GM18499 (cell line): Measurements from ENCODE around the gene PHC3.
"Not testable (repeated sequence)": the region's sequence is repeated elsewhere in the genome, so short reads cannot be mapped to it uniquely, and the experiment has no call there.

Experiments
- ATAC-seq: cut with Tn5 transposase; IDR thresholded peaks from one replicate; pipeline ENCODE4 v1.9.1; 2021; ENCODE audit warnings: moderate number of reproducible peaks; ENCODE audit not compliant: insufficient read depth, unreplicated experiment

The PHC3 gene

DNA sequence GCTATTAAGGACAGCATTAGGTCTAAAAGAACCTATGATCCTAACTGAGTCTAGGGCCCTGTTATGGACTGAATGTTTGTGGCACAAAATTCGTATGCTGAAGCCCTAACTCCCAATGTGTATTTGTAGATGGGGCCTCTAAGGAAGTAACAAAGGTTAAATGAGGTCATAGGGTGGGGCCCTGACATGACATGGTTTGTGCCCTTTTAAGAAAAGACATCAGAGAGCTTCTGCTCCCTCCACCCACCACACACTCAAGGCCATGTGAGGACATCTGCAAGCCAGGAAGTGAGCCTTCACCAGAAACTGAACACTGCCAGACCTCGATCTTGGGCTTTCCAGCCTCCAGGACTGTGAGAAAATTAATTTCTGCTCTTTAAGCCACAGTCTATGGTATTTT is 49.2 kb downstream of the PHC3 start:
- no peak for ATAC-seq

DNA sequence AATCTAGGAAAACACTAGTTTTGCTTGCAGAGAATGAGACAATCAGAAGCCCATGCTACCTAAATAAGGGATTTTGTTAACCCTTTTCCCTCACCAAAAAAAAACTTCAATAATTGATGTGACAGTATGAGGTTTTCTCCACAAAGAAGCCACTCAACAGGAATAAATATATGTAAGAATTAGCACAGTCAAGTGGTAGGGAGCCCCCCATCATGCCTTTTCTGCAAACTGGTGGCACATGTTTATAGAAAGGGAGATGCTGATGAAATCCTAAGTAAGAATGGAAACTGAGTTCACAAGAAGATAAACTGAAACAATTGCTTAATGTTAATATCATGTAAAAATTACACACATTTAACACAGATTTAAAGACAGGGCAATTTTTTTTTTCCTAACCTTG is 51.0 kb downstream of the PHC3 start:
- ATAC-seq = no peak

DNA sequence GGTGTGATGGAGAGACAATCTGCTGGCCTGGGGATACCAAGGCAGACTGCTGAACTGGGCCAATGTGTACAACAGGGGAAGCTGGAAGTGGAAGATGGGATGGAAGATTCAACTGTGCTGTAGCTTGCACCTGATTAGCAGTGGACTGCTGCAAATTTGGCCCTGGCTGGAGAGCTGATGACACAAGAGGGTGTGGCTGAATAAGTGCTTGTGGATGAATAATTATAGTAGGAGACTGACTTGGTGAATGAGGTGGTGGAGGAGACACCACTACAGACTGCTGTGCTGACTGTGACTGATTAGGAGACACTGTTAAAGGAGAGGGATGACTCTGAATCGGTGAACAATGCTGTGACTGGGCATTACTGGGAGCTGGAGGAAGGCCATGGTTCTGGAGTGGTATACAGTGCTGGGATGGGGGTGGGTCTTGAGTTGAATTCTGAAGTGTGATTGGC is 52.5 kb downstream of the PHC3 start:
- peak; percentile 34 for ATAC-seq

DNA sequence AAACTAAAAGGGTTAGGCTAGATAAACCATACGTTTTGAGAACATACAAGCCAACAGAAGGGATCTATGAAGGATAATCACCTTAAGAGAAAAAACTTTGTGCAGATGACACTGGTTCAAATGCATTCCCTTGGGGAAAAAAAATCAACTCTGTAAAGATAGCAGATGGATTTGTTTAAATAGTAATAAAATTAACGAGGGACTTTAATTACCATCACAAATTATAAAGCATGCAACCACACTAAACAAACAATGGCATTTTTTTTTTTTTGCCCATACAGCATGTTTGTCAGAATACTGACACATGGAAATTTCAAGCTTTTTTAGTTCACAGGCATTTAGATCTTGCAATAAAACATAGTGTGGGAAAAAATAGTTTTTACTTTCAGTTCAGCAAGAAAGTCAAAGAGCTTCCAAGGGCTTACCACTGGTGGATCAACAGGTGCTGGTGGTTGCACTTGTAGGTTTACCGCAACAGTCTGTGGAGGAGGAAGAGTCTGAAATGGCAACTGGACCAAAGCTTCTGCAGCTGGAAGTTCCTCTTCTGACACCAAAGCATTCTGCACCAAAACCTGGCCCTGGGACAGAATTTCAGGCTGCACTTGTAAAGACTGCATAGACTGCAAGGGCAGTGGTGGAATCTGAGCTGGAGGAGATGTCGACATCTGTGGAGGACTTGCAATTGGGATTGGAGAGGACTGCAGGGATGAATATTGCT is 53.1 kb downstream of the PHC3 start:
- peak; percentile 74 for ATAC-seq

DNA sequence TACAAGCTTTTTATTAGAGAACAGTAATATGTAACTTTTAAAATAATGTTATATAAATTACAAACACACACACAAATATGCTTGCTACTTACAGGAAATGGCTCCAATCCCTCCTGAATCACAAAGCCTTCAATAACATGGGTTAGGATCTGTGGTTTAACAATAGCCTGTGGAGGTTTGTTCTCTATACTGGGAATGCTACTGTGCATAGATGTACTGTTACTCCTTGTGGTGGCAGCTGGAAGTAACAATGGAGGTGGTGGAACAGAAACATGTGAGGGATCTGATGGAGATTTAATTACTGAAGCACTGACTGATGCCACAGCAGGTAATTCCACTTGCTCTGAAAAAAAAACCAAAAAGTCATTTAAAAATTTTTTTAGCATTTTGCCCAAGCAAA is 64.4 kb downstream of the PHC3 start:
- ATAC-seq = no peak

DNA sequence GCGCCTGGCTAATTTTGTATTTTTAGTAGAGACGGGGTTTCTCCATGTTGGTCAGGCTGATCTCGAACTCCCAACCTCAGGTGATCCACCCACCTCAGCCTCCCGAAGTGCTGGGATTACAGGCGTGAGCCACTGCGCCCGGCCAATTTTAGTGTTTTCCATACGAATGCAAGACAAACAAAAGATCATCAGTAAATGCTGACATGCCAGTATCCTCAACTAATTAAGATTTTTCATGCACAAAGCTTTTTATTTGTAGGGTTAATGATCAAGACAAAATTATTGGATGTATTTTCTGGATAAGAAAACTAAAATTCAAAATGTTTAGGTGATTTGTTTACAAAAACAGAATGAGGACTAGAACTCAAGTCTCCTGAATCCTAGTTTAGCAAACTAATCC is 67.4 kb downstream of the PHC3 start:
- not testable (repeated sequence) for ATAC-seq

DNA sequence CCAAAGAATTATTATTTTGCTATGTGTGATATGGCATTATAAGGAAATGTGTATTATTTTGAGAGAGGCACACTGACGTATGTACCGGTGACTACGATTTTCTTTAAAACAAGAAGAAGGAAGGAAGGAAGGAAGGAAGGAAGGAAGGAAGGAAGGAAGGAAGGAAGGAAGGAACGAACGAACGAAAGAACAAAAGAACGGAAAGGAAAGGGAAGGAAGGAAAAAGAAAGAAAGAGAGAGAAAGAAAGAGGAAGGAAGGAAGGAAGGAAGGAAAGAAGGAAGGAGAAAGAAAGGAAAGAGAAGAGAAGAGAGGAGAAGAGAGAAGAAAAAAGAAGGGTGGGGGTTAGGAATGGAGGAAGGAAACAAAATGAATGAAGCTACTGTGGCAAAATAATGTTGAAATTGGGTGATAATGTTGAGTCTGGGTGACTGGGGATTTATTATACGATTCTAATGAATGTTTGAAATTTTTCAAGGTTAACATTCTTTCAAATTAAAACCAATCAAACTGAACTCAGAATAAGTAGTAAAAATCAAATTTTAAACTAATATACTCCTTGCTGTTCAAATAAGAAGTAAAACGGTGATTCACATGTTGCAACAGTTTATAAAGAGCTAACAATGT is 70.3 kb downstream of the PHC3 start:
- ATAC-seq = no peak

DNA sequence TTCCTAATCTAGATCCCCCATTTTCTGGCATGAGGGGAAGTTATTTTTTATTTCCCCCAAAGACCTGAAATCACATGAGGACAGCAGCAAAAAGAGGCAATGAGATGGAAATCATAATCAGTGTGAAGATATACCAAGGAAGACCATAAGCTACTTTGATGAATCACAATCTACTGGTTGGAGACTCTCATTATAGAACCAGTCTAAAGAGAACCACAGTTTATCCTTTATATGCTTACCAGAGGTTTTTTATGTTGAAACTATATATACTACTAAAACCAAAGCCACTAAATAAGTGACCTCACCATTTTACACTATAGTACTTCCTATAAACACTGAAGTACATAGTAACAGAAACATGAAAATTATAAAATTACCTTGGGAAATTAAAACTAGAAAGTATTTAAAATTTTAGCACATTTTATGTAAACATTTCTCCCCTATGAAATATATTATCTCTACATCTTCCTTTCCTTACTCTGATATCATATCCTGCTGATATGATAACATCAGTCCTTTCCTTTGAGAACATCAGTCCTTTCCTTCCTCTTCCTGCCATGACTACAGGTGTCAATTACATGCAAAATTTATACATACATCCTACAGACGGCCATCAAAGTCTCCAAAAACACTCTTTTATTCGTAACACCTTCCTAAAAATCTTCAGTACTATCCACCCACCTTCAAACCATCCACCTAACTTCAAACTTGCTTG is 71.8 kb downstream of the PHC3 start:
- ATAC-seq = no peak

DNA sequence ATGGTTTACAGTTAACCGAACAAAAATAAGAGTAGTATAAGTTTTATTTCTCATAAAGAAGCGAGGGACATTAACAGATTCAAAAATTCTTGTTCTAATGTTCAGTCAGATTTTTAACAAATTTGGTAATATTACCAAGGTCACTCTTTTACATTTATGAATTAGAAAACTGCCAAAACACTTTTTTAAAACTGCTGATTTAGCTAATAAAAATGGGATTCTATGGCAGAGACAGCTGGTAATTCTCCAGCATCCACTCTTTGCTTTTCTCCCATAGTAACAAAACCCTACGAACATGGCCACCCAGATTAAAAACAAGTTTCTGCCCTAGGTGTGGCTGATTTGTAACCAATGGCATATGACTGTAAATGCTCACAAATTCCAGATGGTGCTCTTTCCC is 72.6 kb downstream of the PHC3 start:
- no peak for ATAC-seq

DNA sequence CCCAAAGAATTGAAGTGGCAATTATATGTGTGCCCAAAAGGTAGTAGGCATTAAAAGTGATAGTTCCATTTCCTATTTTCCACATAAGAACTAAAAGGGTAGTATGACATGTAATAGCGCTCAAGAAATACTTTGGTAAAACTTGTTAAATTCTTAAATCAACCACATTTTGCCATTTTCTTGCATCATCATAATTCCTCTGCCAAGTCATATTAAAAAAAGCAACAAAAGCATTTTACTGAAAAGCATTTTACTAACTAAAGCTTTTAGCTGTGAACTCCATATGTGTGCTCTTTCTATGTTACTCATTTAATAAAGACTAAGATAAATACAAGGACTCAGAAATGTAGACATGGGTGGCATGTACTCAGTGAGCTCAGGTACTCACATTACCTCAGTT is 73.6 kb downstream of the PHC3 start:
- no peak for ATAC-seq

DNA sequence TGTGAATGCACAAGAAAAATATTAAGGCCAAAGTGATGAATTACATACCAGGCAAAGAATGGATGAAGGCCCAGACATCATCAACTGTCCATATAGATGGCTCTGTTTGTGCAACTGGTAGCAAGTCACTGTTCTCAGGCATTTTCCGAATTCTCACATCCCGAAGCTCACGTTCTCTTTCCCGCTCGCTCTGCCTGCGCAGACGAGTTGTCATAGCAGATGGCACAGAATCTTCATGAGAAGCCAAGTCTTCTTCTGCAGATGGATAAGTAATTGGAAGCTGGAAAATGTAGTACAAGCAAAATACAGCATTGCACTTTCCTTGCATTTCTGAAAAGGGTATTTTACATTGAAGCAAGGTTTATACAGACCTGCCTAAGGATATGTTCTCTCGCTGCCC is 79.1 kb downstream of the PHC3 start:
- no peak for ATAC-seq

DNA sequence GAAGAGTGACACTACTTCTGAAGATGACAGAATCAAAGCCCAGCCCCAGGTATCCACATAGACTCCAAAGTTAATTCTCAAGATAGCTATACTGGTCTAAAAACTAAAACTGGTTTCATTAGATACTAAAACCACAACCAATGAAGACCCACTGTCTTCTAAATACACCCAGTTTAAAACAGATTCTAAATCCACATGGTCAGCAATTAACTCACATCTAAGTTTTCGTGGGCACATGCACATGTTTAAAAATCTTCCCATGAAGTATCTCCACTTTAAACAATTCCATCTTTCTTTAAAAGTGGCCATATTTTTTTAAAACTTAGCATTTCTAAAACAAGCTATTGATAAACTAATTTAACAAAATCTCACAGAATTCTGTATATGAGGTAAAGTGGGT is 80.6 kb downstream of the PHC3 start:
- ATAC-seq = no peak

DNA sequence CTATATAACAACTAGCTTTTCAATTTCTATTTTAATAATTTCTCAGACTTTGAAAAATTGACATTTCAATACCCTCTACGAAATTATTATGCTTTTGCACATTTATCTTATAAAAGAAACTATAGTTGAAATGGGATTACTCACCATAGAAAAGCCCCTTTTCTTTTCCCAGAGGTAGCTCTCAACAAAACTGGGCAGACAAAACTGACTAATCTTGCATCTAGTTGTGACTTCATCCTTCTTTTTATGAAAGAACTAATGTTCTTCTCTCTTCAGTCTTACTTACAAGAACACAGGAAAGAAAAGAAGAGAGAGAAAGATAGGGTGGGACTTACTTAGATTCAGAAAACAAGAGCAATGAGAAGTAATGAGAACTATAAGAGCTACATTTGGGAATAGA is 82.8 kb downstream of the PHC3 start:
- no peak for ATAC-seq

DNA sequence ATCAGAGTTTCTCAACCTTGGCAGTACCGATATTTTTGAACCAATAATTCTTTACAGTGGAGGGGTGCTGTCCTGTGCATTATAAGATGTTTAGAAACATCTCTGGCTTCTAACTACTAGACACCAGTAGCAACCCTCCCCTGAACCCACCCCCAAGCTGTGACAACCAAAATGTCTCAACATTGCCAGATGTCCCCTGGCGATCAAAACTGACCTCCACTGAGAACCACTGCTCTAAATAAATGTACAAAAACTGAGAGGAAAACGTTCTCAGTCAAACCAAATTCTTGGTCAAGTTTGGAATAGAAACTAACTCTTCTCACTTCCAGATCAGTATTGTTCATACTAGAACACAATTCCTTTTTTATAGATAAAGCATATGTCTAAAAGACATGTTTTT is 85.2 kb downstream of the PHC3 start:
- no peak for ATAC-seq

DNA sequence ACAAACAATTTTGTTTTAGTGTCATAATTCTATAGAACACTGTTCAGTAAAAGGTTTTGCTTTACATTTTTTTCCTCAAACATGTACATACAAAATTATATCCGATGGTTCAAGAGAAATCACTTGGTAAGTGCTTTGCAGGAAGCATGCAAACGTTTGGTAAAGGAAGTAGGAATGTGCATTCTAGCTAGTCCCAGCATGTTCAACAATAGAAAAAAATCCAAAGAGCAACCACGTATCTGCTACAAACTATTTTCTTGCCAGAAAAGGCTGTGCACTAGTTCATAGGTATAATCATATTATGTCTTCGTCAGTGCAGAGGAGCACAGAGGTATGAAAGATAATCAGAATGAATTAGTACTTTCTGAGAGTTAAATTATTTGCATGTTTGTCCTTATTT is 85.8 kb downstream of the PHC3 start:
- ATAC-seq = no peak

DNA sequence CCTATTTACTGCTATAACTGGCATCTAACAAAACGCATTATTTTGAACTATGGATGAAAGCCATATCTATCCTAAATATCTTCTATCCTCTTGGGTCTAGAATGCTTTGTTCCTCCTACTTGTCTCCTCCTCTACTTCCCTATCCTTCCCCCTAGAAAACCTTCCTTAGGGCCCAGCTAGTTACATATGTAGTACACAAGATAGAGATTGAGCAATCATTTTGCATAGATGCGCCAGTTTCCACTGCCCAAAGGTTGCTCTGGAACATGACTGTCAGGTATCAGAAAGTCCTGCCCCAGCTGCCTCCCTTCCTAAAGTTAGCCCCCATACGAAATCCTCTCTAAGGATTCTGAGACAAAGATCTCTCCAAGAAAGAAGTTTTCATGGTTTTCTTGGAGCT is 88.6 kb downstream of the PHC3 start:
- no peak for ATAC-seq

DNA sequence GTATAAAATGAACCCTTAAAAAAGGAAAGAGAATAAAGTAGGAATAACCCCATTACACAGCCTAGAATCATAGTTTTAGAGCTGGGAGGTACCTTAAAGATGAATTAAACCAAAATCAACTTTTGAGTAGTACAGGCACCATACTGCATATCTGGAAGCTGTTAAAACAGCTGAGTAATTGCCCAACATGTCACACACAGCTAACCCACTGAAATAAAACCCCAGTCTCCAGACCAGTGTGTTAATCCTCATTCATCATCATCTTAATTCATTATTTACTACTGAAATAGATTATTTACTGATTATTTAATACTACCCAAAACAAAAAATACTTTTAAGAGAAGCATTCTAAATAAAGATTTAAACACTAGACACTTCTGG is 90.9 kb downstream of the PHC3 start:
- ATAC-seq = no peak

DNA sequence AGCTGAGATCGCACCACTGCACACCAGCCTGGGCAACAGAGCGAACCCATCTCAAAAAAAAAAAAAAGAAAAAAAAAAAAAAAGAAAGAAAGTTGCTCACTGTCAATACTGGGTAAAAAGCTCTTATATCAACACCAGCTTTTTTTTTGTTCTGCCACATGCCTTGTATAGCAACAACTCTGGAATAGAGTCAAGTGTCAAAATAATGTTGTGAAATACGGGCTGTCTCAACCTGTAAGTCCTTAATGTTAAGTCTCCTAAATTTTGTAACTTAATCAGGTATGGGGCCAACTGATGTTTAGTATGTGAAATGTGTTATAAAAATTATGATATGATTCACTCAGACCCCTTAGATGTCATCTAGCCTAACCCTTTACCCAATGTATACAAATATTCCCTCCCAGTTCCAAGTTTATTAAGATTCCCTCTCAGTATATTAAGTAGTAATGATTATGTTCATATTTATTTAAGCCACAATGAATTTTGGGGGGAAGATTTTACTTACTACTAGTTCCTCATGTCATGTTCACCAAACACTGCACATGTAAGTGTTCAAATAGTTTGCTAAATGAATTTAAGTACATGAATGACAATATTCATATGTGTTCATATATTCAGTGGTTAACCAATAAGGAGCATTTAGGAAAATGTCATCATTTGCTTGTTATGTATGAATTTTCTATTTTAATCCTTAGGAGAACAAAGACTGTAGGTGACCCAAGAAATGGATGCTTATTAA is 91.5 kb downstream of the PHC3 start:
- ATAC-seq = no peak

DNA sequence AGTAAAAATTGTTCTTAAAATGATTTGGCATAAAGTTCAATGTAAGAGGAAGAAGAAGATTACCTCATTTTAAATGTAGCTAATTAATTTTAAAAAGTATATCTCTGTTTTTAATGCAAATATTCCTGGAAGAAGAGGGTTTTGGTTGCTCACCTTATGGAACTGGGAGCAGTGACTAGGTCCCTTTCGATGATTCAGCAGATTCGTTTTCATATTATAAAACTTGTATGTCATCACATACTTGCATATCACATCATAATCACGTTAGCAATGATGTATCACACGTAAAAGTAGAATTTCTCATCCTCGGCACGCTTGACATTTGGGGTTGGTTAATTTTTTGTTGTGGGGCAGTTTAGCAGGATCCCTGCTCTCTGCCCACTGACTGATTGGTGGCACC is 96.1 kb downstream of the PHC3 start:
- no peak for ATAC-seq

DNA sequence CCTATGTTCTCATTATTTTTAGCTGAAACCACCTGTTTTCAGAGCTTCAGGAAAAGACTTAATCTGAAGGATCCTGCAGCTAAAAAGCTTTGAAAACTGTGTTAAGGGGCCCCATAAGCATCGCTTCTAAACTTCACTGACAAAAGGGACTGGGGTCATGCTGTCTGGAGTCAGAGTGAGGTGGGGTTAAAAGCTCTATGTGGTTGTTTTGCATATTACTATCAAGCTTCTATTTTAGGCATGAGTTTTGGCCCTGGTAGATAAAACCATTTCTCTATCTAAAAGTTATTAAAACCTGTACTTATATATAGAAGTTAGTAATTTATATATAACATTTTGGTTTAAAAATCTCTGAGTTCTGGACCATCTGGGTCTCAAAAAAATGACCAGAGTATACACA is 98.2 kb downstream of the PHC3 start:
- no peak for ATAC-seq
